HS-27A (cell line): ENCODE data around the gene COL16A1.

ENCODE experiments used
- DNase-seq: peaks from one replicate; pipeline ENCODE4 v3.0.0-alpha.2; 2012; ENCODE audit warnings: low read depth, missing footprints

COL16A1 gene

GRCh38 chr1:31645274-31645568 lies 58.6 kb downstream of the COL16A1 start:
- DNase-seq: no peak

GRCh38 chr1:31644560-31645273 lies 59.1 kb downstream of the COL16A1 start, which contains the start of gene PEF1:
PEF1 (minus strand) TSS chr1:31644876; CDS start chr1:31644864, 12 bp downstream.
- DNase-seq: peak; percentile 98

- DNase-seq: no peak
Measured at GRCh38 chr1:31643976-31644559, 59.7 kb downstream of the COL16A1 start.

GRCh38 chr1:31642897-31643296 lies 60.9 kb downstream of the COL16A1 start:
- no peak for DNase-seq

- no peak for DNase-seq
Measured at GRCh38 chr1:31642366-31642765, 61.5 kb downstream of the COL16A1 start.

- no peak for DNase-seq
Measured at GRCh38 chr1:31640964-31641363, 62.9 kb downstream of the COL16A1 start.

GRCh38 chr1:31640179-31640578 lies 63.6 kb downstream of the COL16A1 start:
- no peak for DNase-seq

GRCh38 chr1:31639543-31639942 lies 64.3 kb downstream of the COL16A1 start:
- DNase-seq: no peak

GRCh38 chr1:31637915-31638673 lies 65.7 kb downstream of the COL16A1 start:
- DNase-seq: no peak

- no peak for DNase-seq
Measured at GRCh38 chr1:31633117-31633516, 70.7 kb downstream of the COL16A1 start.

- no peak for DNase-seq
Measured at GRCh38 chr1:31632649-31633048, 71.2 kb downstream of the COL16A1 start.

- no peak for DNase-seq
Measured at GRCh38 chr1:31628931-31629556, 74.8 kb downstream of the COL16A1 start.

GRCh38 chr1:31627930-31628559 lies 75.8 kb downstream of the COL16A1 start:
- DNase-seq: no peak

GRCh38 chr1:31627301-31627929 lies 76.4 kb downstream of the COL16A1 start:
- DNase-seq: no peak

- no peak for DNase-seq
Measured at GRCh38 chr1:31626223-31627207, 77.3 kb downstream of the COL16A1 start.

GRCh38 chr1:31625561-31626222 lies 78.1 kb downstream of the COL16A1 start:
- no peak for DNase-seq

GRCh38 chr1:31624731-31625514 lies 78.9 kb downstream of the COL16A1 start:
- DNase-seq: no peak

GRCh38 chr1:31624309-31624708 lies 79.5 kb downstream of the COL16A1 start:
- no peak for DNase-seq

GRCh38 chr1:31623365-31623764 lies 80.5 kb downstream of the COL16A1 start:
- no peak for DNase-seq
